HG03066 (cell line): Measurements from ENCODE around the gene NDUFS4.
"Not testable (repeated sequence)": the region's sequence is repeated elsewhere in the genome, so short reads cannot be mapped to it uniquely, and the experiment has no call there.

Source experiments
- ATAC-seq: cut with Tn5 transposase; IDR thresholded peaks from one replicate; pipeline ENCODE4 v1.9.1; 2021; ENCODE audit warnings: low read depth; ENCODE audit not compliant: unreplicated experiment

Gene NDUFS4

GRCh38 chr5:53571403-53571802, 11.0 kb downstream of the NDUFS4 start:
- no peak for ATAC-seq

GRCh38 chr5:53575101-53575500, 14.7 kb downstream of the NDUFS4 start:
- ATAC-seq = no peak

GRCh38 chr5:53575831-53576230, 15.4 kb downstream of the NDUFS4 start:
- no peak for ATAC-seq

- ATAC-seq = no peak
Measured at GRCh38 chr5:53576674-53577073, 16.2 kb downstream of the NDUFS4 start.

GRCh38 chr5:53578854-53579253, 18.4 kb downstream of the NDUFS4 start:
- ATAC-seq = no peak

- no peak for ATAC-seq
Measured at GRCh38 chr5:53580547-53580946, 20.1 kb downstream of the NDUFS4 start.

- no peak for ATAC-seq
Measured at GRCh38 chr5:53582225-53582624, 21.8 kb downstream of the NDUFS4 start.

- no peak for ATAC-seq
Measured at GRCh38 chr5:53590759-53591158, 30.3 kb downstream of the NDUFS4 start.

- no peak for ATAC-seq
Measured at GRCh38 chr5:53594419-53594818, 34.0 kb downstream of the NDUFS4 start.

GRCh38 chr5:53597894-53598293, 37.5 kb downstream of the NDUFS4 start:
- no peak for ATAC-seq

GRCh38 chr5:53601570-53601969, 41.1 kb downstream of the NDUFS4 start:
- no peak for ATAC-seq

GRCh38 chr5:53603009-53603687, 42.7 kb downstream of the NDUFS4 start:
- no peak for ATAC-seq

- ATAC-seq = no peak
Measured at GRCh38 chr5:53604309-53604708, 43.9 kb downstream of the NDUFS4 start.

GRCh38 chr5:53607886-53608285, 47.4 kb downstream of the NDUFS4 start:
- ATAC-seq = no peak

- not testable (repeated sequence) for ATAC-seq
Measured at GRCh38 chr5:53608897-53609296, 48.5 kb downstream of the NDUFS4 start.

- no peak for ATAC-seq
Measured at GRCh38 chr5:53613061-53613460, 52.6 kb downstream of the NDUFS4 start.

GRCh38 chr5:53613536-53613935, 53.1 kb downstream of the NDUFS4 start:
- no peak for ATAC-seq

GRCh38 chr5:53614376-53614885, 54.0 kb downstream of the NDUFS4 start:
- ATAC-seq = no peak

GRCh38 chr5:53616939-53617549, 56.6 kb downstream of the NDUFS4 start:
- ATAC-seq = no peak

- no peak for ATAC-seq
Measured at GRCh38 chr5:53631251-53631650, 70.8 kb downstream of the NDUFS4 start.

- no peak for ATAC-seq
Measured at GRCh38 chr5:53642061-53642460, 81.6 kb downstream of the NDUFS4 start.

- ATAC-seq = no peak
Measured at GRCh38 chr5:53643445-53643844, 83.0 kb downstream of the NDUFS4 start.
